HepG2 (cell line): ENCODE measurements around the gene RPS5. TPM values are rescaled to one million over a fixed set of nuclear protein-coding genes. Genes with fewer than 3 reads are reported as not detected.

Experiments used
- BCLAF1 ChIP-seq: fragments of 450-650 bp; IDR thresholded peaks from 2 replicates; pipeline ENCODE4 v1.6.1; 2017; ENCODE audit warnings: mild to moderate bottlenecking
- CAMTA2 ChIP-seq: sonication (generic); formaldehyde crosslinking; IDR thresholded peaks from 2 replicates; pipeline ENCODE4 v1.4.0; 2020; ENCODE audit warnings: mild to moderate bottlenecking, missing genetic modification reagents, borderline replicate concordance
- FOXO4 ChIP-seq: sonication (generic); formaldehyde crosslinking; conservative IDR thresholded peaks from 2 replicates; pipeline ENCODE4 v1.8.1; 2023; ENCODE audit warnings: missing genetic modification reagents
- GLI4 ChIP-seq: sonication (generic); formaldehyde crosslinking; IDR thresholded peaks from 2 replicates; pipeline ENCODE4 v1.5.1; 2020; ENCODE audit warnings: missing genetic modification reagents, mild to moderate bottlenecking, moderate library complexity, borderline replicate concordance
- GLMP ChIP-seq: sonication (generic); formaldehyde crosslinking; IDR thresholded peaks from 2 replicates; pipeline ENCODE4 v1.9.0; 2021; ENCODE audit warnings: missing genetic modification reagents, mild to moderate bottlenecking, borderline replicate concordance
- GMEB1 ChIP-seq: sonication (generic); formaldehyde crosslinking; IDR thresholded peaks from 2 replicates; pipeline ENCODE4 v1.5.1; 2020; ENCODE audit warnings: missing genetic modification reagents, mild to moderate bottlenecking, borderline replicate concordance
- HHEX ChIP-seq: IDR thresholded peaks from 2 replicates; pipeline ENCODE4 v1.6.1; 2016; ENCODE audit warnings: control low read depth
- LCORL ChIP-seq, 2 experiments: fragments of 450-650 bp in 1 of 2; sonication (generic) in 1 of 2; formaldehyde crosslinking in 1 of 2; IDR thresholded peaks; 2 replicates each; pipeline versions ENCODE4 v1.5.0 to v1.6.1; 2017 to 2020; ENCODE audit warnings: antibody characterized with exemption in 1 of 2, missing genetic modification reagents in 1 of 2
- NBN ChIP-seq: fragments of 450-650 bp; conservative IDR thresholded peaks from 2 replicates; pipeline ENCODE4 v1.6.1; 2017
- POLR2AphosphoS2 ChIP-seq: IDR thresholded peaks from 2 replicates; pipeline ENCODE4 v1.6.1; 2011; ENCODE audit warnings: low read depth, low read length, improper control_type of control experiment
- REXO4 ChIP-seq: sonication (generic); formaldehyde crosslinking; IDR thresholded peaks from 2 replicates; pipeline ENCODE4 v1.8.0; 2022; ENCODE audit warnings: missing genetic modification reagents, mild to moderate bottlenecking, borderline replicate concordance
- SPEN ChIP-seq: sonication (generic); formaldehyde crosslinking; IDR thresholded peaks from 2 replicates; pipeline ENCODE4 v1.5.1; 2020; ENCODE audit warnings: low read depth, mild to moderate bottlenecking, missing genetic modification reagents
- SUZ12 ChIP-seq: fragments of 150-350 bp; IDR thresholded peaks from 2 replicates; pipeline ENCODE4 v1.6.1; 2014; ENCODE audit warnings: low read depth, low read length
- ZBTB8A ChIP-seq: sonication (generic); formaldehyde crosslinking; IDR thresholded peaks from 2 replicates; pipeline ENCODE4 v1.4.0; 2020; ENCODE audit warnings: mild to moderate bottlenecking, low read depth, missing genetic modification reagents, borderline replicate concordance
- ZNF20 ChIP-seq: sonication (generic); formaldehyde crosslinking; IDR thresholded peaks from 2 replicates; pipeline ENCODE4 v1.4.0; 2020; ENCODE audit warnings: mild to moderate bottlenecking, moderate library complexity, missing genetic modification reagents
- ZNF230 ChIP-seq: sonication (generic); formaldehyde crosslinking; IDR thresholded peaks from 2 replicates; pipeline ENCODE4 v1.4.0; 2020; ENCODE audit warnings: mild to moderate bottlenecking, missing genetic modification reagents
- ZNF383 ChIP-seq: sonication (generic); formaldehyde crosslinking; IDR thresholded peaks from 2 replicates; pipeline ENCODE4 v1.4.0; 2020; ENCODE audit warnings: missing genetic modification reagents, mild to moderate bottlenecking, borderline replicate concordance
- ZNF484 ChIP-seq: sonication (generic); formaldehyde crosslinking; IDR thresholded peaks from 2 replicates; pipeline ENCODE4 v1.5.1; 2020; ENCODE audit warnings: mild to moderate bottlenecking, low read depth, missing genetic modification reagents, borderline replicate concordance
- ZNF614 ChIP-seq: IDR thresholded peaks from 2 replicates; pipeline ENCODE4 v1.6.1; 2018; ENCODE audit warnings: missing biosample characterization, missing genetic modification reagents, inconsistent platforms, borderline replicate concordance
- ZNF660 ChIP-seq: sonication (generic); formaldehyde crosslinking; IDR thresholded peaks from 2 replicates; pipeline ENCODE4 v1.5.1; 2020; ENCODE audit warnings: mild to moderate bottlenecking, low read depth, missing genetic modification reagents, borderline replicate concordance
- ZNF75D ChIP-seq: sonication (generic); formaldehyde crosslinking; IDR thresholded peaks from 2 replicates; pipeline ENCODE4 v1.8.1; 2023; ENCODE audit warnings: missing genetic modification reagents, mild to moderate bottlenecking, borderline replicate concordance
- ZNF777 ChIP-seq: sonication (generic); formaldehyde crosslinking; IDR thresholded peaks from 2 replicates; pipeline ENCODE4 v1.4.0; 2020; ENCODE audit warnings: missing genetic modification reagents
- polyA plus RNA-seq, 8 experiments: library from polyadenylated mRNA; depleted of rRNA in 3 of 8; stranded (reverse) in 7 of 8; unstranded in 1 of 8; fragments of >200 nt; fragmentation: Illumina TruSeq in 4 of 8; extraction: Trizol in 4 of 8; gene quantifications; 2 replicates each; pipeline versions ENCODE4 v1.2.1 to v1.2.3, GENCODE V29; 2011 to 2016; ENCODE audit warnings: low read depth in 4 of 8, missing spikeins in 1 of 8, mixed read lengths in 1 of 8; ENCODE audit not compliant: insufficient read depth in 1 of 8
- total RNA-seq, 5 experiments: library from RNA; depleted of rRNA; stranded (reverse); fragments of >200 nt; fragmentation: Illumina TruSeq; extraction: Trizol; gene quantifications; 2 replicates each; pipeline ENCODE4 v1.2.3, GENCODE V29; 2016; ENCODE audit warnings: low read depth in 1 of 5

RPS5 gene
- total and polyA plus RNA-seq, 2 of the 13 experiments (the other 11 are each of a cell fraction or from before 2014, with no cell fraction given): 1,544 to 4,408 TPM

- TF ChIP-seq BCLAF1: no peak
- TF ChIP-seq GLMP (CRISPR knock-in tag): 0 out of 2 replicates have a peak, but pooled peaks have one; percentile 77
- TF ChIP-seq FOXO4 (CRISPR knock-in tag): no peak
- no peak for TF ChIP-seq HHEX (CRISPR knock-in tag)
- TF ChIP-seq LCORL (IDR thresholded peaks at IDR 0.05): no peak
- TF ChIP-seq LCORL (CRISPR knock-in tag; IDR thresholded peaks at IDR 0.05): no peak
- no peak; the same call in none of the 2 replicates for TF ChIP-seq SPEN (CRISPR knock-in tag)
- no peak for TF ChIP-seq SUZ12
- no peak for TF ChIP-seq ZNF614
- no peak for TF ChIP-seq ZNF75D (CRISPR knock-in tag)
- 0 out of 2 replicates have a peak, but pooled peaks have one; percentile 56 for TF ChIP-seq ZNF383
- TF ChIP-seq ZNF484: no peak
- peak; percentile 53 for TF ChIP-seq ZNF230 (CRISPR knock-in tag)
- peak; percentile 93; the same call in 1 of the 2 replicates for TF ChIP-seq GLI4
- peak; percentile 85; the same call in 1 of the 2 replicates for TF ChIP-seq POLR2AphosphoS2
- no peak for TF ChIP-seq NBN
- no peak for TF ChIP-seq ZNF777
- TF ChIP-seq GMEB1: peak; percentile 98
- TF ChIP-seq ZNF660 (CRISPR knock-in tag): no peak
- TF ChIP-seq CAMTA2 (CRISPR knock-in tag): 0 out of 2 replicates have a peak, but pooled peaks have one; percentile 18
- TF ChIP-seq ZBTB8A (CRISPR knock-in tag): 0 out of 2 replicates have a peak, but pooled peaks have one; percentile 27
- 0 out of 2 replicates have a peak, but pooled peaks have one; percentile 56 for TF ChIP-seq ZNF20 (CRISPR knock-in tag)
- TF ChIP-seq REXO4 (CRISPR knock-in tag): peak; percentile 56; the same call in 1 of the 2 replicates
Measured at GRCh38 chr19:58386576-58387337, at the start of gene RPS5 (continued).
